GM06990 (cell line): Measurements from ENCODE around the gene PIWIL1.

Experiments
- DNase-seq: peaks from one replicate; pipeline ENCODE4 v3.0.0-alpha.2; 2011; ENCODE audit not compliant: insufficient read length; ENCODE audit errors: extremely low read depth
- H3K27me3 ChIP-seq: replicated peaks from 2 replicates; pipeline ENCODE4 v1.6.0; 2011; ENCODE audit warnings: low read length; ENCODE audit not compliant: control insufficient read depth, insufficient read depth
- H3K36me3 ChIP-seq: 2 replicates; pipeline ENCODE4 v1.5.1; 2011; ENCODE audit warnings: low read length; ENCODE audit not compliant: control insufficient read depth, insufficient read depth
- H3K4me3 ChIP-seq: replicated peaks from 2 replicates; pipeline ENCODE4 v1.5.1; 2011; ENCODE audit warnings: low read depth, mild to moderate bottlenecking, control low read depth, low read length
- TF ChIP-seq, protein P1 (sequence below): IDR thresholded peaks from 2 replicates; pipeline ENCODE4 v1.5.1; 2011; ENCODE audit warnings: low read length, control low read depth, mild to moderate bottlenecking, inconsistent platforms; ENCODE audit not compliant: insufficient read depth, poor library complexity, severe bottlenecking

PIWIL1 gene

GRCh38 chr12:130372936-130373335 lies 35.2 kb downstream of the PIWIL1 start:
- no peak for DNase-seq
- H3K27me3 ChIP-seq = no peaks in the 10 kb centered on the region
- no peaks in the 10 kb centered on the region for H3K36me3 ChIP-seq
- TF ChIP-seq, protein P1, sequence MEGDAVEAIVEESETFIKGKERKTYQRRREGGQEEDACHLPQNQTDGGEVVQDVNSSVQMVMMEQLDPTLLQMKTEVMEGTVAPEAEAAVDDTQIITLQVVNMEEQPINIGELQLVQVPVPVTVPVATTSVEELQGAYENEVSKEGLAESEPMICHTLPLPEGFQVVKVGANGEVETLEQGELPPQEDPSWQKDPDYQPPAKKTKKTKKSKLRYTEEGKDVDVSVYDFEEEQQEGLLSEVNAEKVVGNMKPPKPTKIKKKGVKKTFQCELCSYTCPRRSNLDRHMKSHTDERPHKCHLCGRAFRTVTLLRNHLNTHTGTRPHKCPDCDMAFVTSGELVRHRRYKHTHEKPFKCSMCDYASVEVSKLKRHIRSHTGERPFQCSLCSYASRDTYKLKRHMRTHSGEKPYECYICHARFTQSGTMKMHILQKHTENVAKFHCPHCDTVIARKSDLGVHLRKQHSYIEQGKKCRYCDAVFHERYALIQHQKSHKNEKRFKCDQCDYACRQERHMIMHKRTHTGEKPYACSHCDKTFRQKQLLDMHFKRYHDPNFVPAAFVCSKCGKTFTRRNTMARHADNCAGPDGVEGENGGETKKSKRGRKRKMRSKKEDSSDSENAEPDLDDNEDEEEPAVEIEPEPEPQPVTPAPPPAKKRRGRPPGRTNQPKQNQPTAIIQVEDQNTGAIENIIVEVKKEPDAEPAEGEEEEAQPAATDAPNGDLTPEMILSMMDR = no peak
- H3K4me3 ChIP-seq = no peak overlapping the region

- TF ChIP-seq, protein P1 = no peak
- no peak for DNase-seq
- no peaks in the 10 kb centered on the region for H3K27me3 ChIP-seq
- H3K4me3 ChIP-seq = no peak overlapping the region
- H3K36me3 ChIP-seq = no peaks in the 10 kb centered on the region
Observed at GRCh38 chr12:130374083-130374482, 36.4 kb downstream of the PIWIL1 start.

GRCh38 chr12:130375296-130376287 lies 37.9 kb downstream of the PIWIL1 start:
- Histone ChIP-seq H3K4me3 (no peak overlapping the region), H3K27me3 (no peaks in the 10 kb centered on the region)

DNA sequence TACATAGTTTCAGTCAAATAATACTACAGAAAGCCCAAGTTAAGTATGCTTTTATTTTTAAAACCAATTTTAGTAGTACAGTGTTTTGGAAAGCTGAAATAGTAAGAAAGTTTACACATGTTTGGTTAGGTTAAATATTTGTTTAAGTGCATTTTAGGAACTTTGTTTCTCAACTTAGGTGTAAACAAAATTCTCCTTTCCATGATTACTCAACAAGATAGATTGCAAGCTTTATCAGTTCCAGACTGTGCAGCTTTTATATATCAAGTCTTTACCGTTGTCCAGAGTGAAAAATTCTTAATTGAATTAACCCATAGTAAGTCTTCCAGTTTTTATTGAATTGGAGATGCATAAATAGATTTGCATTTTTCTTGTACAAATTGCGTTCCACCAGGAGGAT lies 45.1 kb downstream of the PIWIL1 start:
- no peaks in the 10 kb centered on the region for H3K27me3 ChIP-seq

More at GRCh38 chr12:130375296-130376287, 37.9 kb downstream of the PIWIL1 start:
- H3K36me3 ChIP-seq = no peaks in the 10 kb centered on the region
- TF ChIP-seq, protein P1 = no peak
- no peak for DNase-seq

DNA sequence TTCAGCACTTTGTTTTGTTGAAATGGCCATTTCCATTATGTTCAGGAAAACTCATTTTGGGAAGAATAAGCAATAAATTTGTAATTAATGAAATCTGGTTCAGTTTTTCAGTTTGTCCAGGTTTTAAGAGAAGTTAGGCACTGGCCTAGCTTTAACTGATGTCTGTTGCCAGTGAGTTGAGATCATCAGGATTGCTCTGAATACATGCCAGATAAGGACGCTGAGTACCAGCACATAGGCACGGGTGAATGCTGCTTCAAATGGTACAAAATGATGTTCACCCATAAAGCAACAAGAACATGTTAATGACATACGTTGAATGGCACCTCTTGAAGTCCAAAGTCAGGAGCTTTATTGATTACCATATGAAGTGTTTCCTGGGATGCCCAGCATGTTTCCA lies 46.5 kb downstream of the PIWIL1 start:
- Histone ChIP-seq H3K4me3 (no peak overlapping the region), H3K27me3 (no peaks in the 10 kb centered on the region), H3K36me3 (no peaks in the 10 kb centered on the region)
- TF ChIP-seq, protein P1 = no peak
- DNase-seq = no peak

More for the DNA sequence above, 45.1 kb downstream of the PIWIL1 start:
- no peak for DNase-seq
- TF ChIP-seq, protein P1 = no peak
- H3K4me3 ChIP-seq = no peak overlapping the region
- H3K36me3 ChIP-seq = no peaks in the 10 kb centered on the region
